SK-N-SH (cell line): ENCODE measurements around the gene RNF144B.

Experiments
- CTCF ChIP-seq: fragments of 200-600 bp; sonication (generic); IDR thresholded peaks from 2 replicates; pipeline ENCODE4 v1.6.1; 2017; ENCODE audit warnings: antibody characterized with exemption, mild to moderate bottlenecking, moderate library complexity
- GABPA ChIP-seq: IDR thresholded peaks from 2 replicates; pipeline ENCODE4 v1.4.0; 2012; ENCODE audit warnings: low read depth, mild to moderate bottlenecking
- YY1 ChIP-seq: IDR thresholded peaks from 2 replicates; pipeline ENCODE4 v1.4.0; 2012; ENCODE audit warnings: low read depth, mild to moderate bottlenecking

GRCh38 chr6:18478610-18479009 lies 91.5 kb downstream of the RNF144B start:
- TF ChIP-seq CTCF, result no peak
- no peak for TF ChIP-seq GABPA
- no peak for TF ChIP-seq YY1
